C4-2B (cell line): Measurements from ENCODE around the gene GATAD2A.
"Not testable (repeated sequence)": the region's sequence is repeated elsewhere in the genome, so short reads cannot be mapped to it uniquely, and the experiment has no call there.

Experiments used
- H3K27ac ChIP-seq: fragments of 450-650 bp; 2 replicates; pipeline ENCODE4 v1.5.1; 2017
- ZFX ChIP-seq: fragments of 450-650 bp; IDR thresholded peaks from 2 replicates; pipeline ENCODE4 v1.6.1; 2017
- TF ChIP-seq, protein P1 (sequence below): fragments of 450-650 bp; conservative IDR thresholded peaks from 2 replicates; pipeline ENCODE4 v1.5.1; 2017; ENCODE audit warnings: mild to moderate bottlenecking

Gene GATAD2A

DNA sequence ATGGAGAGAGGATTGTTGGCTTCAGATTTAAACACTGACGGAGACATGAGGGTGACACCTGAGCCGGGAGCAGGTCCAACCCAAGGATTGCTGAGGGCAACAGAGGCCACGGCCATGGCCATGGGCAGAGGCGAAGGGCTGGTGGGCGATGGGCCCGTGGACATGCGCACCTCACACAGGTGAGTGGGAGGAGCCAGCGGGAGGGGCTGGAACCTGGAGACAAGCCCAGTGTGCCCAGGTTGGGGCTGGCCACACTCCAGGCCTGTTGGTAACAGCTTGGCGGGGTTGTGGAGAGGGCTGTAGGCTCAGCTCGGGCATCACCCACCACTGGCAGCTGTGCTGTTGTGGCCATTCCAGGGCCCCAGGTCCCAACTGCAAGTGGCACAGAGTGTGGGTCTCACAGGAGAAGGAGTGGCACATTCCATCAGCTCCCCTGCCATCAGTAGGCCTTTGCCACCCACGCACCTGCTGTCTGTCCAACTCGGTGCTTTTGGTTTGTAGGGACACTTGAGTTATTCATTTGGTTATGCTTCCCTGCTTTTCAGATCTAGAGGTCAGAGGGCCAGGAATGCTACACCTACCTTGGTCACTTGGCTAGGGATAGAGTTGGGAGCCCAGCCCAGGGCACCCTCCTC lies 60.1 kb downstream of the GATAD2A start:
- TF ChIP-seq, protein P1, sequence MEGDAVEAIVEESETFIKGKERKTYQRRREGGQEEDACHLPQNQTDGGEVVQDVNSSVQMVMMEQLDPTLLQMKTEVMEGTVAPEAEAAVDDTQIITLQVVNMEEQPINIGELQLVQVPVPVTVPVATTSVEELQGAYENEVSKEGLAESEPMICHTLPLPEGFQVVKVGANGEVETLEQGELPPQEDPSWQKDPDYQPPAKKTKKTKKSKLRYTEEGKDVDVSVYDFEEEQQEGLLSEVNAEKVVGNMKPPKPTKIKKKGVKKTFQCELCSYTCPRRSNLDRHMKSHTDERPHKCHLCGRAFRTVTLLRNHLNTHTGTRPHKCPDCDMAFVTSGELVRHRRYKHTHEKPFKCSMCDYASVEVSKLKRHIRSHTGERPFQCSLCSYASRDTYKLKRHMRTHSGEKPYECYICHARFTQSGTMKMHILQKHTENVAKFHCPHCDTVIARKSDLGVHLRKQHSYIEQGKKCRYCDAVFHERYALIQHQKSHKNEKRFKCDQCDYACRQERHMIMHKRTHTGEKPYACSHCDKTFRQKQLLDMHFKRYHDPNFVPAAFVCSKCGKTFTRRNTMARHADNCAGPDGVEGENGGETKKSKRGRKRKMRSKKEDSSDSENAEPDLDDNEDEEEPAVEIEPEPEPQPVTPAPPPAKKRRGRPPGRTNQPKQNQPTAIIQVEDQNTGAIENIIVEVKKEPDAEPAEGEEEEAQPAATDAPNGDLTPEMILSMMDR: no peak
- TF ChIP-seq ZFX: no peak
- no peak overlapping the region for H3K27ac ChIP-seq

- no peak overlapping the region for H3K27ac ChIP-seq
- TF ChIP-seq, protein P1: no peak
- no peak for TF ChIP-seq ZFX
These were observed 60.7 kb downstream of the GATAD2A start for GRCh38 chr19:19466201-19466600.

DNA sequence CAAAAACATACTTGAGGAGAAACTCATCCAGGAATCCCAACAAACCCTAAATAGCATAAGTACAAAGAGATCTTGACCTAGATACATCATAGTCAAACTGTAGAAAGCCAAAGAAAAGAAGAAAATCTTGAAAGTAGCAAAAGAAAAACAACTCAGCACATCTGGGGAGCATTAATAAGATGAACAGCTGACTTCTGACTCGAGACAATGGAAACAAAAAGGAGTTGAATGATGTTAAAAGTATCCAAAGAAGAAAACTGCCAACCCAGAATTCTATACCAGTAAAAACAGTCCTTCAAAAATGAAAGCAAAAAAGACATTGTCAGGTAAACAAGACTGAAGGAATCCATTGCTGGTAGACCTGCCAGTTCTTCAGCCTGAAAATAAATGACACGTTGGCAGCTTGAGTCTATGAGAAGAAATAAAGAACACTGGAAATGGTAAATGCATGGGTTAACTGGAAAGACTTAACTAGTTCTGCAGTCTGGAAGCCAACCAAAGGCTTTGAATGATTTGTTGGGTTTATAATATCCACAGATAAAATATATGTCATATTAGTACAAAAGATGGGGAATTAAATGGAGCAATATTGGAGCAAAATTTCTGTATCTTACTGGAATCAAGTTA lies 63.1 kb downstream of the GATAD2A start:
- TF ChIP-seq ZFX: no peak
- TF ChIP-seq, protein P1: no peak
- no peak overlapping the region for H3K27ac ChIP-seq

DNA sequence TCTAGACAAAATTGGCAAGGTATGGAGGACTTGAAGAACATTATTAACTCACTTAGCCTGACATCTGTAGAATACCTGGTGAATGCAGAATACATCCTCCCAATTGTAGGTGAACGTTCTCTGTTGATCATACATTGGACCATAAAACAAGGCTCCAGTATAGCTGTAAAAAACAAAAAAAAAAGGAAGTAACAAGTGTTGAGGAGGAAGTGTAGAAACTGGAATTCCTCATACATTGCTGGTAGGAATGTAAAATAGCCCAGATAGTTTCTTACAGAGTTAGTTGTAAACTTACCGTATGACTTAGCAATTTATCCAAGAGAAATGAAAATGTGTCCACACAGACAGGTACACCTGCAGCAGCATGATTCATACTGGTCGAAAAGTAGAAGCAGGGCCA lies 65.1 kb downstream of the GATAD2A start:
- TF ChIP-seq, protein P1: no peak
- TF ChIP-seq ZFX: no peak
- no peak overlapping the region for H3K27ac ChIP-seq

DNA sequence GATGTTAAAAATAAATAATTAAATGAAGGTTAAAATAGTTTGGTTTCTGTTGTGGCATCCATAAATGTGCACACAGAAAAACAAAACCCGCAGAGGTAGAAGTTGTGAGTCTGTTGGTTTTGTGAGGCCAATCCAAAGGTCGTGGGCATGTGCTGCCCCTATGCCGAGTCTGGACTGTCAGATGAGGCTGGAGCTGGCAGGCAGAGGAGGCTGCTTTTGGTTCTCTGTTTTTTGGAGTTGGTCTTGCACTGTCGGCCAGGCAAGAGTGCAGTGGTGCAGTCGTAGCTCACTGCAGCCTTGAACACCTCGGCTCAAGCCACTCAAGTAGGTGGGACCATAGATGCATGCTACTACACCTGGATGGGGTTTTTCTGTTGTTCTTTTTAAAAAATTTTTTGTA lies 66.2 kb downstream of the GATAD2A start:
- TF ChIP-seq, protein P1: no peak
- TF ChIP-seq ZFX: no peak
- H3K27ac ChIP-seq: no peak overlapping the region

DNA sequence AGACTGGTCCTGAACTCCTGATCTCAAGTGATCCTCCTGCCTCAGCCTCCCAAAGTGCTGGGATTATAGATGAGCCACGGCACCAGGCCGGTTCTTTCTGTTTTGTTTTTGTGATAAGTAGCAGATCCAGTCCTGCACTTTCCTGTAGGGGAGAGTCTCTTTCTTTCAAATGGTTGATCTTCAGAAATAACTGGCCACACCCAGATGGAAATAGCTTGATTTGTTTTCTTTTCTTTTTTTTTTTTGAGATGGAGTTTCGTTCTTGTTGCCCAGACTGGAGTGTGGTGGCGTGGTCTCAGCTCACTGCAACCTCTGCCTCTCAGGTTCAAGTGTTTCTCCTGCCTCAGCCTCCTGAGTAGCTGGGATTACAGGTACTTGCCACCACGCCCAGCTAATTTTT lies 66.6 kb downstream of the GATAD2A start:
- not testable (repeated sequence) for H3K27ac ChIP-seq

DNA sequence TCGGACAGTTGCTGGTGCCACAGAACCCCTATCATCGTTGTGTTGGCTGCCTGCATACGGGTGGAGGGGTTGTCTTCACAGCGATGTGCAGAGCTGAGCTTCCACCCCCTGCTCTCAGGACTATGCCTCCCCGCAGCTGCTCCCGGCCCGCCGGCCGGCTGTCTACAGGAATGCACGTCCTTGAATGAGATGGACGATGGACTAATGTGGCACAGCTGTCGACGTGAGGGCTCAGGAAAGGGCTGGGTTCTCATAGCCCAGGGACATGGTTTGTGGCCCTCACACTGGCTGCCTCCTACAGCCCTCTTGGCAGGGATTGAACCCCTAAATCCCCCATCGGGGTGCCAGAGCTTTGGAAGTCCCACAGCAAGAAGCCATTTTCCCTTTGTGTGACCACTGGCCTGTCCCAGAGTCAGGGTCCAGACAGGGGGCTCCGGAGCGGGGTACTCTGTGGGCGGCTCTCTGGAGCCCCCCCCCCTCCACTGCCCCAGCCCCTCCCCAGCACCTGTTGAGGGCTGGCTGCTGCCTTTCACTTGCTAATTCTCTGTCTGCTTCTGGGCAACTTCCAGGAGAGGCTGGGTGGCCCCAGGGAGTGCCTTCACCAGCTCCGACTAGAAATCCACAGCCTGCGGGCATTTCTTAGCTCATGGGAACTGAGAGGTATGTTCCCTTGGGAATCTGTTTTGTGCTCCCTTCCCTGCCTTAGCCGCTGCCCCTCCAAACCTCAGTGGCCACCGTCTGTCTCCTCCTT lies 69.7 kb downstream of the GATAD2A start:
- TF ChIP-seq, protein P1: no peak
- no peak for TF ChIP-seq ZFX
- no peak overlapping the region for H3K27ac ChIP-seq
